ENCODE results near the gene FTCD.

GRCh38 chr21:46116189-46116775 is 39.1 kb downstream of the FTCD start:
- no peak for TF ChIP-seq POLR2A (IDR thresholded peaks at IDR 0.05)
- no peak for TF ChIP-seq CTCF (IDR thresholded peaks at IDR 0.05)

Data from adrenal gland (tissue), 5 donors.